Suppressor macrophage (primary cell): ENCODE results near the gene RUFY3.

Source experiments
- DNase-seq, 4 experiments: peaks; one replicate each; pipeline ENCODE4 v3.0.0-alpha.2; 2020 to 2022

Gene RUFY3

DNA sequence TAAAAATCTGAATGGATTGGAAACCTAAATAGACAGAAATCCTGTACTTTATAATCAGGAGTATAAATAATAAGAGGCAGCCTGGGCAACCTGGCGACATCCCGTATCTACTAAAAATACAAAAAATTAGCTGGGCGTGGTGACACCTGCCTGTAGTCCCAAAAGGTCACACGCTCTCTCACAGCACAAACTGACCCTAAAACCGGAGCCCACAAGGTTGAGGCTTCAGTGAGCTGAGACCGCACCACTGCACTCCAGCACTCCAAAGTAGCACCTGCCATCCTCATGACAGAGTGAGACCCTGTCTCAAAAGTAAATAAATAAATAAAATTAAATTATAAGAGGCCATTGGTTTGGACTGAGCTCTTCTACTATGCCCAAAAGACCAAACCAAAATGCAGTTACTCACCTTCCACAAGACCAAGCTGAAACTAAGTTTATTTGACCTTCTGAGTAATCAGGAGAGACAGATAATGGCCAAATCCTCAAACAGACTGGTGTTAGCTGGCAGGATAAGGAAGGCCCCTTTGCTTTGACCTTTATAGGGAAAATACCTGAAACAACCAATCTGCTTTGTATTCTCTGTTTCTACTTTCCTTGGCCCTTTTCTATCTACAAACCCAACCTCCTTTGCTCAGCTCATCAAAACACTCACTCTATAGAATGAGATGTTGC lies 121.1 kb downstream of the RUFY3 start:
- DNase-seq = no peak

GRCh38 chr4:70844180-70844579 lies 122.4 kb downstream of the RUFY3 start:
- no peak for DNase-seq

GRCh38 chr4:70849291-70849690 lies 127.5 kb downstream of the RUFY3 start:
- peak in 3 of 4 experiments; percentile 17 to 50 (median 48) for DNase-seq

DNA sequence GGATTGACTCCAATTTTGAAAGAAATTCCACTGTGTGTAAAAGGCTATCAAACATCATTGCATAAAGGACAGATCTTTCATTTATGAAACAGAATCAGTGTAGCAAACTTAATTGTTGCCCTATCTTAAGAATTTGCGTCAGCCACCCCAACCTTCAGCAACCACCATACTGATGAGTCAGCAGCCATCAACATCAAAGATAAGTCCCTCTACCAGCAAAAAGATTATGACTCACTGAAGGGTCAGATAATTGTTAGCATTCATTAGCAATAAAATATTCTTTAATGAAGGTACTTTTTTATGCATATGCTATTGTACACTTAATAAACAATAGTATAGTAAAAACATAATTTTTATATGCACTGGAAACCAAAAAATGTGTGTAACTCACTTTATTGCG lies 133.7 kb downstream of the RUFY3 start:
- no peak for DNase-seq
